K562 (cell line): ENCODE data around the gene CXXC1. TPM values are rescaled to one million over a fixed set of nuclear protein-coding genes. Genes with fewer than 3 reads are reported as not detected.

ENCODE experiments used
- ATAC-seq: fragments of 200-7000 bp; cut with Tn5 transposase; 3 replicates; pipeline ENCODE4 v1.9.1; 2020; ENCODE audit warnings: moderate library complexity
- BruUV-seq: library from RNA; stranded (reverse); fragments of 400-500 nt; replicated peaks from 2 replicates; lab custom pipeline; 2021; lab: Mats Ljungman, UMichigan
- CTCF ChIA-PET: fragments of 300-600 bp; formaldehyde crosslinking; extraction: SDS; loops from one replicate; lab custom pipeline; 2021; ENCODE audit warnings: low intra/inter-chr PET ratio; lab: Yijun Ruan, JAX
- POLR2A ChIA-PET: fragments of 300-600, 350-650 bp; sonication (Branson Sonifier 250); formaldehyde crosslinking; extraction: SDS; loops from one replicate; lab custom pipeline; 2021; ENCODE audit warnings: antibody characterized with exemption, inconsistent platforms; lab: Yijun Ruan, JAX
- DNase-seq, 4 experiments: peaks; one replicate each; pipeline versions ENCODE4 v3.0.0 to v3.0.0-alpha.2; 2011 to 2018; ENCODE audit warnings: low spot score in 3 of 4, mixed read lengths in 3 of 4; ENCODE audit errors: extremely low read depth in 1 of 4
- FAIRE-seq: peaks from 2 replicates; lab custom pipeline; 2011; peaks lifted over from hg19 to GRCh38; lab: Jason Lieb, UNC
- H2AFZ ChIP-seq: 2 replicates; pipeline ENCODE4 v1.6.0; 2011; ENCODE audit warnings: low read depth, low read length, control low read depth, inconsistent platforms
- H3K27ac ChIP-seq: fragments of 200-600 bp; 3 replicates; pipeline ENCODE4 v1.8.0; 2011; ENCODE audit warnings: low read depth, mild to moderate bottlenecking, control low read depth, inconsistent platforms, low read length, moderate library complexity, mixed read lengths; ENCODE audit errors: extremely low read depth
- H3K27me3 ChIP-seq, 2 experiments: fragments of 300-600 bp in 1 of 2; 2 replicates in 1 of 2; 3 replicates in 1 of 2; pipeline versions ENCODE4 v1.6.0 to v1.8.0; 2011; ENCODE audit warnings: inconsistent platforms in 2 of 2, low read length in 2 of 2, mild to moderate bottlenecking in 1 of 2, mixed read lengths in 1 of 2, moderate library complexity in 1 of 2; ENCODE audit not compliant: control insufficient read depth in 2 of 2, insufficient read depth in 2 of 2
- H3K36me3 ChIP-seq: fragments of 300-600 bp; 3 replicates; pipeline ENCODE4 v1.8.0; 2011; ENCODE audit warnings: mild to moderate bottlenecking, low read length, inconsistent platforms; ENCODE audit not compliant: control insufficient read depth, insufficient read depth
- H3K4me1 ChIP-seq, 2 experiments: fragments of 200-600 bp in 1 of 2; replicated peaks in 1 of 2; 2 replicates in 1 of 2; 3 replicates in 1 of 2; pipeline versions ENCODE4 v1.5.1 to v1.8.0; 2011; ENCODE audit warnings: inconsistent platforms in 2 of 2, low read length in 2 of 2, mild to moderate bottlenecking in 1 of 2, mixed read lengths in 1 of 2, moderate library complexity in 1 of 2; ENCODE audit not compliant: control insufficient read depth in 2 of 2, insufficient read depth in 2 of 2
- H3K4me2 ChIP-seq: 2 replicates; pipeline ENCODE4 v1.6.1; 2011; ENCODE audit warnings: low read length, control low read depth, inconsistent platforms, mixed read lengths; ENCODE audit not compliant: insufficient read depth
- H3K4me3 ChIP-seq: fragments of 200-600 bp; sonication (generic), shearing (Covaris generic); 2 replicates; pipeline ENCODE4 v1.5.1; 2016; ENCODE audit warnings: control low read depth, inconsistent platforms
- H3K79me2 ChIP-seq: fragments of 200-600 bp; 3 replicates; pipeline ENCODE4 v1.8.0; 2011; ENCODE audit warnings: low read length, inconsistent platforms; ENCODE audit not compliant: control insufficient read depth, insufficient read depth
- H3K9ac ChIP-seq, 2 experiments: 2 replicates each; pipeline versions ENCODE4 v1.6.0 to v1.6.1; 2011; ENCODE audit warnings: low read depth in 2 of 2, low read length in 2 of 2, control low read depth in 1 of 2, inconsistent platforms in 1 of 2, mild to moderate bottlenecking in 1 of 2, mixed read lengths in 1 of 2; ENCODE audit not compliant: insufficient read depth in 1 of 2
- H3K9me1 ChIP-seq: one replicate; pipeline ENCODE4 v1.6.0; 2011; ENCODE audit warnings: inconsistent platforms, mild to moderate bottlenecking, low read length, moderate library complexity; ENCODE audit not compliant: control insufficient read depth, insufficient read depth
- H3K9me3 ChIP-seq: replicated peaks from 2 replicates; pipeline ENCODE4 v1.5.1; 2011; ENCODE audit warnings: low read depth, low read length, inconsistent platforms; ENCODE audit not compliant: control insufficient read depth, insufficient read depth
- H4K20me1 ChIP-seq: replicated peaks from 2 replicates; pipeline ENCODE4 v1.6.1; 2011; ENCODE audit warnings: low read length, inconsistent platforms, mixed read lengths; ENCODE audit not compliant: control insufficient read depth, insufficient read depth
- BRD9 ChIP-seq: fragments of 450-650 bp; IDR thresholded peaks from 2 replicates; pipeline ENCODE4 v1.6.1; 2018; ENCODE audit warnings: low read depth; ENCODE audit not compliant: partially characterized antibody
- CAMTA2 ChIP-seq: fragments of 250-450 bp; sonication (Bioruptor Pico); conservative IDR thresholded peaks from 2 replicates; pipeline ENCODE4 v1.5.1; 2022
- DMBX1 ChIP-seq: fragments of 250-450 bp; sonication (Bioruptor Pico); IDR thresholded peaks from 2 replicates; pipeline ENCODE4 v1.8.0; 2022; ENCODE audit warnings: inconsistent platforms, mild to moderate bottlenecking, moderate library complexity, borderline replicate concordance
- HMBOX1 ChIP-seq: sonication (generic); IDR thresholded peaks from 2 replicates; pipeline ENCODE4 v1.6.1; 2016
- HNRNPLL ChIP-seq: fragments of 200-400 bp; formaldehyde crosslinking; IDR thresholded peaks from 2 replicates; pipeline ENCODE4 v1.6.1; 2017; ENCODE audit warnings: low read length, low read depth, mild to moderate bottlenecking; ENCODE audit not compliant: poor library complexity, severe bottlenecking
- MLLT1 ChIP-seq, 2 experiments: fragments of 450-650 bp; IDR thresholded peaks; 2 replicates each; pipeline ENCODE4 v1.6.1; 2016
- RFX1 ChIP-seq: fragments of 450-650 bp; IDR thresholded peaks from 2 replicates; pipeline ENCODE4 v1.6.1; 2016; ENCODE audit warnings: mild to moderate bottlenecking, moderate library complexity
- RFX7 ChIP-seq: fragments of 250-450 bp; sonication (Bioruptor Pico); IDR thresholded peaks from 2 replicates; pipeline ENCODE4 v1.5.1; 2021; ENCODE audit warnings: mild to moderate bottlenecking
- SREBF1 ChIP-seq: fragments of 150-350 bp; IDR thresholded peaks from 2 replicates; pipeline ENCODE4 v1.6.1; 2014; ENCODE audit warnings: antibody characterized with exemption, low read depth, low read length, borderline replicate concordance
- TRIM28 ChIP-seq: fragments of 450-650 bp; IDR thresholded peaks from 2 replicates; pipeline ENCODE4 v1.6.1; 2017
- ZNF134 ChIP-seq: fragments of 250-450 bp; sonication (Bioruptor Pico); conservative IDR thresholded peaks from 2 replicates; pipeline ENCODE4 v1.4.0; 2020
- ZNF75A ChIP-seq: fragments of 450-650 bp; formaldehyde crosslinking; IDR thresholded peaks from 2 replicates; pipeline ENCODE4 v1.4.0; 2020; ENCODE audit warnings: mild to moderate bottlenecking
- in situ Hi-C: fragments of 300-500 bp; cut with MboI; formaldehyde crosslinking; loops from 4 replicates; pipeline ENCODE4 v1.15.0; 2018; ENCODE audit warnings: inconsistent platforms, mixed read lengths
- intact Hi-C: fragments of 100-400 bp; cut with micrococcal nuclease; formaldehyde crosslinking; loops from 2 replicates; pipeline ENCODE4 v1.14.2; 2022
- polyA plus RNA-seq, 8 experiments: library from polyadenylated mRNA; depleted of rRNA in 4 of 8; stranded (reverse) in 5 of 8; unstranded in 3 of 8; fragments of >200 nt; fragmentation: Nextera tagmentation in 2 of 8; fragmentation: Illumina TruSeq in 1 of 8; extraction: Ambion mirVana in 2 of 8; extraction: Trizol in 1 of 8; gene quantifications; 2 replicates each; pipeline versions ENCODE4 v1.2.1 to v1.2.3, GENCODE V29; 2011 to 2014; ENCODE audit warnings: inconsistent platforms in 1 of 8, missing spikeins in 1 of 8
- total RNA-seq, 7 experiments: library from RNA; depleted of rRNA in 6 of 7; stranded (reverse); fragments of >200 nt in 6 of 7; fragmentation: Illumina TruSeq in 2 of 7; extraction: Trizol in 2 of 7; gene quantifications; 2 replicates each; pipeline versions ENCODE4 v1.2.1 to v1.2.3, GENCODE V29; 2011 to 2021; ENCODE audit warnings: low replicate concordance in 1 of 7

The CXXC1 gene
- total and polyA plus RNA-seq, 9 of the 15 experiments (the other 6 are each of a cell fraction or from before 2014, with no cell fraction given), result 3.4 to 81.0 (median 34.1) TPM

GRCh38 chr18:50249576-50249975 is 37.9 kb downstream of the CXXC1 start:
- Histone ChIP-seq H3K36me3 (no peaks in the 10 kb centered on the region), H3K79me2 (no peaks in the 10 kb centered on the region), H3K9me3 (no peaks in the 10 kb centered on the region), H3K4me1 (no peaks in the 10 kb centered on the region), H2AFZ (no peak overlapping the region), H3K9ac (no peak overlapping the region), H4K20me1 (no peaks in the 10 kb centered on the region), H3K4me3 (no peak overlapping the region), H3K4me2 (no peak overlapping the region), H3K9me1 (no peaks in the 10 kb centered on the region), H3K27ac (no peak overlapping the region), H3K27me3 (no peaks in the 10 kb centered on the region)
- no TSS peak for BruUV-seq
- CTCF ChIA-PET, result no interaction called here
- in situ Hi-C loops (no loop called here), intact Hi-C loops (no loop called here)
- DNase-seq, result no peak
- FAIRE-seq, result no peak
- POLR2A ChIA-PET, result no interaction called here
- no peak for TF ChIP-seq HMBOX1
- TF ChIP-seq ZNF75A (CRISPR knock-in tag), result no peak
- TF ChIP-seq ZNF134 (CRISPR knock-in tag), result no peak
- TF ChIP-seq TRIM28, result no peak
- no peak for TF ChIP-seq RFX7 (CRISPR knock-in tag)
- TF ChIP-seq CAMTA2 (CRISPR knock-in tag), result no peak
- TF ChIP-seq MLLT1 (IDR thresholded peaks at IDR 0.05), result no peak
- TF ChIP-seq SREBF1, result no peak
- no peak for TF ChIP-seq BRD9
- no peak for TF ChIP-seq HNRNPLL
- no peak for TF ChIP-seq RFX1
- TF ChIP-seq DMBX1, result no peak
- ATAC-seq, result no peak
